Measurements from ENCODE around the gene RAB42. TPM values are rescaled to one million over a fixed set of nuclear protein-coding genes. Genes with fewer than 3 reads are reported as not detected.

Gene RAB42
- total and polyA plus RNA-seq, 10 of the 15 experiments (the other 5 are each of a cell fraction or from before 2014, with no cell fraction given): 0.16 to 4.5 (median 0.49) TPM

DNA sequence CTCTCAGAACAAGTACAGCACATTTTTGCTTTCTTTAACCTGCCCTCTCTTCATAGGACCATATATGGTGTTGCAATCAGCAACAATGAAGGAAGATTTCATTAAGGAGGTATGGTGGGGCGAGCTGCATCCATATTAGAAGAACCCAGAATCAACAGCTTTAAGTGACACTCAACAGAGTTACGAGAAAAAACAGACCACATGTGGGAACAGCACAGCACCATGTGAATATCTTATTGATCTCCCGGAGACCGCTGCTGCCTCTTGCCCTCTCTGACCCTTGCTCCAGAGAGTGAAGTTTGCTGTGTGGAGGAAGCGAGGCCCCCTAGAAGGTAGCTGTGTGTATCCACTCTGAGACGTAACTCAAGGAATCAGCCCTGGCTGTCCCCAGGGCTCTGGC, 12.9 kb downstream of the RAB42 start:
- no peak for ATAC-seq
- no peaks in the 10 kb centered on the region for H3K27me3 ChIP-seq (replicated peaks in 1 of 2; ENCODE audit: control insufficient read depth in 2 of 2, insufficient read depth in 2 of 2, low read length in 1 of 2)
- no peak for DNase-seq (ENCODE audit: low read depth, low spot score)
- ChIA-PET CTCF (interaction anchor here (0.9 to 6.9 kb wide), 11 partner anchors 14 to 356 kb away, joined by 3 to 104 read pairs (median 46); partner anchors contain the start of genes RCC1 and TRNAU1AP), POLR2A (interaction anchor here (1.2 to 4.7 kb wide), 2 partner anchors 26 to 195 kb away, joined by 3 to 33 read pairs; no protein-coding TSS in a partner anchor), RAD21 (ENCODE audit: unreplicated experiment) (interaction anchor here (1.6 to 9.3 kb wide), 4 partner anchors 25 to 356 kb away, joined by 3 to 108 read pairs (median 21); no protein-coding TSS in a partner anchor), SMC1A (ENCODE audit: uncharacterized antibody, unreplicated experiment) (interaction anchor here (1.4 to 8.4 kb wide), 6 partner anchors 26 to 357 kb away, joined by 3 to 83 read pairs (median 52); no protein-coding TSS in a partner anchor)
- no peaks in the 10 kb centered on the region for H3K9me3 ChIP-seq (replicated peaks; ENCODE audit: control insufficient read depth, insufficient read depth, low read length)
- no peak overlapping the region for H3K9ac ChIP-seq (ENCODE audit: control insufficient read depth, insufficient read depth, low read length)
- WGBS (ENCODE audit: insufficient coverage, insufficient replicate concordance, low lambda C conversion rate, missing lambda C conversion rate): 86% methylated on average over 6 of the region's 6 CpGs
- no peak overlapping the region for H3K4me2 ChIP-seq (ENCODE audit: control insufficient read depth, insufficient read depth)
- in situ Hi-C loops (cut with MboI): loop anchor here (5.0 kb wide), 3 partner anchors 88 to 358 kb away; no protein-coding TSS in a partner anchor
- H4K20me1 ChIP-seq (ENCODE audit: control insufficient read depth, insufficient read depth): no peaks in the 10 kb centered on the region
- TF ChIP-seq BRCA1 (IDR thresholded peaks at IDR 0.05; ENCODE audit: low read depth, low read length): no peak
- TF ChIP-seq, protein P1, sequence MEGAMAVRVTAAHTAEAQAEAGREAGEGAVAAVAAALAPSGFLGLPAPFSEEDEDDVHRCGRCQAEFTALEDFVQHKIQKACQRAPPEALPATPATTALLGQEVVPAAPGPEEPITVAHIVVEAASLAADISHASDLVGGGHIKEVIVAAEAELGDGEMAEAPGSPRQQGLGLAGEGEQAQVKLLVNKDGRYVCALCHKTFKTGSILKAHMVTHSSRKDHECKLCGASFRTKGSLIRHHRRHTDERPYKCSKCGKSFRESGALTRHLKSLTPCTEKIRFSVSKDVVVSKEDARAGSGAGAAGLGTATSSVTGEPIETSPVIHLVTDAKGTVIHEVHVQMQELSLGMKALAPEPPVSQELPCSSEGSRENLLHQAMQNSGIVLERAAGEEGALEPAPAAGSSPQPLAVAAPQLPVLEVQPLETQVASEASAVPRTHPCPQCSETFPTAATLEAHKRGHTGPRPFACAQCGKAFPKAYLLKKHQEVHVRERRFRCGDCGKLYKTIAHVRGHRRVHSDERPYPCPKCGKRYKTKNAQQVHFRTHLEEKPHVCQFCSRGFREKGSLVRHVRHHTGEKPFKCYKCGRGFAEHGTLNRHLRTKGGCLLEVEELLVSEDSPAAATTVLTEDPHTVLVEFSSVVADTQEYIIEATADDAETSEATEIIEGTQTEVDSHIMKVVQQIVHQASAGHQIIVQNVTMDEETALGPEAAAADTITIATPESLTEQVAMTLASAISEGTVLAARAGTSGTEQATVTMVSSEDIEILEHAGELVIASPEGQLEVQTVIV (IDR thresholded peaks at IDR 0.05; ENCODE audit: borderline replicate concordance, partially characterized antibody): no peak
- TF ChIP-seq CHD4 (IDR thresholded peaks at IDR 0.05): no peak
- TF ChIP-seq ZNF24 (IDR thresholded peaks at IDR 0.05): no peak
- TF ChIP-seq, protein P2, sequence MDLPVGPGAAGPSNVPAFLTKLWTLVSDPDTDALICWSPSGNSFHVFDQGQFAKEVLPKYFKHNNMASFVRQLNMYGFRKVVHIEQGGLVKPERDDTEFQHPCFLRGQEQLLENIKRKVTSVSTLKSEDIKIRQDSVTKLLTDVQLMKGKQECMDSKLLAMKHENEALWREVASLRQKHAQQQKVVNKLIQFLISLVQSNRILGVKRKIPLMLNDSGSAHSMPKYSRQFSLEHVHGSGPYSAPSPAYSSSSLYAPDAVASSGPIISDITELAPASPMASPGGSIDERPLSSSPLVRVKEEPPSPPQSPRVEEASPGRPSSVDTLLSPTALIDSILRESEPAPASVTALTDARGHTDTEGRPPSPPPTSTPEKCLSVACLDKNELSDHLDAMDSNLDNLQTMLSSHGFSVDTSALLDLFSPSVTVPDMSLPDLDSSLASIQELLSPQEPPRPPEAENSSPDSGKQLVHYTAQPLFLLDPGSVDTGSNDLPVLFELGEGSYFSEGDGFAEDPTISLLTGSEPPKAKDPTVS (IDR thresholded peaks at IDR 0.05; ENCODE audit: low read depth, low read length): no peak
- intact Hi-C loops (cut with micrococcal nuclease; ENCODE audit: unreplicated experiment): loop anchor here (5.0 kb wide), 1 partner anchor 358 kb away; no protein-coding TSS in a partner anchor
- peaks cover 4 to 13% of the 10 kb centered on the region in 2 experiments; a peak in 3 of 4 replicates for H3K36me3 ChIP-seq (ENCODE audit: control insufficient read depth in 2 of 2, insufficient read depth in 2 of 2, low read length in 1 of 2)
- H2AFZ ChIP-seq (ENCODE audit: control insufficient read depth, low read depth, low read length): no peak overlapping the region
- H3K79me2 ChIP-seq (ENCODE audit: control insufficient read depth, insufficient read depth, low read length): no peaks in the 10 kb centered on the region
- FAIRE-seq: no peak
- no peak overlapping the region for H3K4me3 ChIP-seq
- H3K4me1 ChIP-seq (ENCODE audit: control insufficient read depth, insufficient read depth, low read length): peaks cover 9% of the 10 kb centered on the region
- no peak overlapping the region for H3K27ac ChIP-seq (ENCODE audit: control insufficient read depth, insufficient read depth)
- no TSS peak for BruUV-seq (replicated peaks)

All from GM12878 (cell line).